Panc1 (cell line): ENCODE results near the gene NT5C3A. TPM values are rescaled to one million over a fixed set of nuclear protein-coding genes. Genes with fewer than 3 reads are reported as not detected.
"Not testable (repeated sequence)": the region's sequence is repeated elsewhere in the genome, so short reads cannot be mapped to it uniquely, and the experiment has no call there.

ENCODE experiments used
- ATAC-seq: fragments of 200-7000 bp; cut with Tn5 transposase; 2 replicates; pipeline ENCODE4 v1.9.1; 2020; ENCODE audit warnings: mild to moderate bottlenecking, moderate library complexity
- BruUV-seq: library from RNA; stranded (reverse); fragments of 400-500 nt; replicated peaks from 2 replicates; lab custom pipeline; 2021; lab: Mats Ljungman, UMichigan
- CTCF ChIA-PET: fragments of 300-600 bp; sonication (Branson Sonifier 250); formaldehyde crosslinking; loops from one replicate; lab custom pipeline; 2022; ENCODE audit warnings: antibody characterized with exemption; lab: Charles Lee
- POLR2A ChIA-PET: fragments of 300-600 bp; sonication (Branson Sonifier 250); formaldehyde crosslinking; loops from one replicate; lab custom pipeline; 2022; ENCODE audit warnings: antibody characterized with exemption; lab: Charles Lee
- DNase-seq: peaks from one replicate; pipeline ENCODE4 v3.0.0-alpha.2; 2010; ENCODE audit warnings: low read depth, low spot score
- H3K27ac ChIP-seq: 2 replicates; pipeline ENCODE4 v1.5.1; 2011; ENCODE audit warnings: mild to moderate bottlenecking, low read length, inconsistent platforms
- H3K27me3 ChIP-seq: fragments of 200-500 bp; sonication (Bioruptor generic); 2 replicates; pipeline ENCODE4 v1.6.0; 2014; ENCODE audit warnings: low read length, inconsistent platforms; ENCODE audit not compliant: control insufficient read depth, insufficient read depth
- H3K36me3 ChIP-seq: fragments of 200-500 bp; sonication (Bioruptor generic); 2 replicates; pipeline ENCODE4 v1.5.1; 2014; ENCODE audit warnings: inconsistent platforms, mild to moderate bottlenecking, low read length, moderate library complexity; ENCODE audit not compliant: control insufficient read depth, insufficient read depth
- H3K4me1 ChIP-seq: 2 replicates; pipeline ENCODE4 v1.5.1; 2011; ENCODE audit warnings: inconsistent platforms, mild to moderate bottlenecking, low read length, moderate library complexity; ENCODE audit not compliant: control insufficient read depth, insufficient read depth
- H3K4me3 ChIP-seq, 2 experiments: 2 replicates each; pipeline ENCODE4 v1.5.1; 2011 to 2012; ENCODE audit warnings: low read depth in 2 of 2, low read length in 2 of 2, mild to moderate bottlenecking in 2 of 2, inconsistent platforms in 1 of 2, moderate library complexity in 1 of 2
- H3K9me3 ChIP-seq: fragments of 200-500 bp; sonication (Bioruptor generic); 2 replicates; pipeline ENCODE4 v1.5.1; 2014; ENCODE audit warnings: low read depth, mild to moderate bottlenecking, inconsistent platforms, low read length, moderate library complexity; ENCODE audit not compliant: control insufficient read depth, insufficient read depth
- in situ Hi-C: cut with HindIII; loops from 2 replicates; pipeline ENCODE4 v1.10.0; 2016; ENCODE audit warnings: low sequenced_read_pairs, low pct_unique_long_range_greater_than_20kb
- intact Hi-C: fragments of 100-400 bp; cut with micrococcal nuclease; formaldehyde crosslinking; loops from one replicate; pipeline ENCODE4 v1.10.0; 2022; ENCODE audit not compliant: unreplicated experiment
- total RNA-seq: library from RNA; stranded (reverse); gene quantifications from one replicate; pipeline ENCODE4 v1.2.1, GENCODE V29; 2021; ENCODE audit not compliant: unreplicated experiment

NT5C3A gene
- total RNA-seq, 1 experiment from 2014 or later, result 29.1 TPM

- H3K4me3 ChIP-seq, intact Hi-C loops, CTCF ChIA-PET, H3K4me1 ChIP-seq, H3K27ac ChIP-seq, DNase-seq, in situ Hi-C loops, BruUV-seq, H3K36me3 ChIP-seq, H3K27me3 ChIP-seq, POLR2A ChIA-PET, H3K9me3 ChIP-seq: not testable (repeated sequence)
- peak; percentile 49 for ATAC-seq
Observed at GRCh38 chr7:32998361-32999171, 64.0 kb downstream of the NT5C3A start.

- H3K9me3 ChIP-seq, H3K4me3 ChIP-seq, H3K4me1 ChIP-seq, intact Hi-C loops, H3K36me3 ChIP-seq, POLR2A ChIA-PET, BruUV-seq, CTCF ChIA-PET, H3K27ac ChIP-seq, in situ Hi-C loops, DNase-seq, ATAC-seq, H3K27me3 ChIP-seq: not testable (repeated sequence)
Observed at GRCh38 chr7:32997956-32998355, 64.6 kb downstream of the NT5C3A start.

- H3K4me3 ChIP-seq, in situ Hi-C loops, intact Hi-C loops, ATAC-seq, BruUV-seq, CTCF ChIA-PET, DNase-seq, H3K36me3 ChIP-seq, H3K27me3 ChIP-seq, H3K27ac ChIP-seq, H3K4me1 ChIP-seq, H3K9me3 ChIP-seq: not testable (repeated sequence)
- POLR2A ChIA-PET, result interaction anchor here (0.7 kb wide), 1 partner anchor 503 kb away, joined by 7 read pairs; no protein-coding TSS in a partner anchor
Observed at GRCh38 chr7:32992750-32993149, 69.8 kb downstream of the NT5C3A start.

GRCh38 chr7:32991975-32992700 lies 70.4 kb downstream of the NT5C3A start:
- CTCF ChIA-PET, H3K27ac ChIP-seq: not testable (repeated sequence)

GRCh38 chr7:32991068-32991585 lies 71.4 kb downstream of the NT5C3A start:
- H3K4me3 ChIP-seq, CTCF ChIA-PET, intact Hi-C loops, H3K9me3 ChIP-seq, in situ Hi-C loops, H3K36me3 ChIP-seq, POLR2A ChIA-PET, ATAC-seq, H3K27ac ChIP-seq, DNase-seq, BruUV-seq, H3K4me1 ChIP-seq, H3K27me3 ChIP-seq: not testable (repeated sequence)

More at GRCh38 chr7:32991975-32992700, 70.4 kb downstream of the NT5C3A start:
- ATAC-seq, H3K4me1 ChIP-seq, H3K36me3 ChIP-seq, in situ Hi-C loops, H3K9me3 ChIP-seq, BruUV-seq, H3K27me3 ChIP-seq, H3K4me3 ChIP-seq, DNase-seq, intact Hi-C loops: not testable (repeated sequence)
- POLR2A ChIA-PET, result interaction anchor here (0.7 kb wide), 2 partner anchors 51 to 503 kb away, joined by 5 to 7 read pairs; no protein-coding TSS in a partner anchor

- H3K27ac ChIP-seq, BruUV-seq, CTCF ChIA-PET, ATAC-seq, H3K4me1 ChIP-seq, H3K9me3 ChIP-seq, H3K4me3 ChIP-seq, in situ Hi-C loops, H3K27me3 ChIP-seq, DNase-seq, H3K36me3 ChIP-seq, intact Hi-C loops: not testable (repeated sequence)
- POLR2A ChIA-PET, result interaction anchor here (0.6 kb wide), 1 partner anchor 97 kb away, joined by 16 read pairs; no protein-coding TSS in a partner anchor
Observed at GRCh38 chr7:32988148-32988547, 74.4 kb downstream of the NT5C3A start.

- ATAC-seq, DNase-seq, H3K36me3 ChIP-seq, CTCF ChIA-PET, H3K9me3 ChIP-seq, H3K27ac ChIP-seq, H3K4me1 ChIP-seq, H3K4me3 ChIP-seq, BruUV-seq, in situ Hi-C loops, H3K27me3 ChIP-seq, POLR2A ChIA-PET, intact Hi-C loops: not testable (repeated sequence)
Observed at GRCh38 chr7:32979902-32980301, 82.7 kb downstream of the NT5C3A start.
